ENCODE results near the gene MINDY4.

MINDY4 gene

GRCh38 chr7:30732606-30733005, 38.6 kb upstream of the MINDY4 start:
- no CpG with 5 or more reads among the region's 12 CpGs for WGBS (ENCODE audit: extremely low coverage, insufficient coverage, low lambda C conversion rate)
- DNase-seq = no peak

DNA sequence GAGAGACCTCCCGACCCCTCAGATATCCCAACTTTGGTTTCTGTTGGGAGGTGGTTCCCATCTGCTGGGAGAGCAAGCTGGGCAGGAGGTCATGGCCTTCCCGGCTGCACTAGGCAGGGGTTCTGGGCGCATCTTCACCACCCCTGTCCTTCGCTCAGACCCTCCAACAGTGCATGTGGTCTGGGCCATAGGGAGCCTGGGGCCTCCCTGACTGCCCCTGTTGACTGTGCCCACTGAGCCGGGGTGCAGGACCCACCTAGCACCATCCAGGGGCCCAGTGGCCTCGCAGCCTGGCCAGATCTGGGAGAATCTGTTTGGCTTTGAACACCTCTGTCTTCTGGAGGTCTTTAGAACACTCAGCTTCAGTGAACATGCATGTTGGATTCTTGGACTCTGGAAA, 38.0 kb upstream of the MINDY4 start:
- DNase-seq = no peak
- Histone ChIP-seq H3K23ac (ENCODE audit: low read length) (no peak overlapping the region), H3K4me3 (ENCODE audit: low read length) (no peak overlapping the region), H3K9ac (ENCODE audit: low read length) (no peak overlapping the region), H2BK15ac (replicated peaks; ENCODE audit: low read depth) (no peak overlapping the region), H3K79me1 (ENCODE audit: low read length) (no peaks in the 10 kb centered on the region), H3K79me2 (ENCODE audit: control insufficient read depth, insufficient read depth, low read length) (no peaks in the 10 kb centered on the region), H4K5ac (ENCODE audit: low read length) (no peak overlapping the region), H3K4ac (ENCODE audit: low read depth, low read length) (no peak overlapping the region), H3K18ac (ENCODE audit: low read length) (no peak overlapping the region), H3K4me1 (ENCODE audit: control insufficient read depth, low read depth, low read length) (no peaks in the 10 kb centered on the region), H2BK120ac (ENCODE audit: low read depth, low read length) (no peak overlapping the region), H3K27me3 (ENCODE audit: insufficient read depth, low read length, poor library complexity) (no peaks in the 10 kb centered on the region), H2BK5ac (ENCODE audit: low read length) (no peak overlapping the region), H2AK5ac (ENCODE audit: low read length) (no peak overlapping the region), H3K56ac (ENCODE audit: low read length) (no peak overlapping the region), H3K4me2 (ENCODE audit: low read length) (no peak overlapping the region), H4K8ac (ENCODE audit: low read depth, low read length) (no peak overlapping the region), H3K36me3 (ENCODE audit: control insufficient read depth, insufficient read depth, low read length) (no peaks in the 10 kb centered on the region), H3K27ac (ENCODE audit: low read depth, low read length) (no peak overlapping the region)
- no CpG with 5 or more reads among the region's 6 CpGs for WGBS (ENCODE audit: extremely low coverage, insufficient coverage, low lambda C conversion rate)

More at GRCh38 chr7:30732606-30733005, 38.6 kb upstream of the MINDY4 start:
- H3K23ac ChIP-seq (ENCODE audit: low read length) = no peak overlapping the region
- no peak overlapping the region for H3K4me3 ChIP-seq (ENCODE audit: low read length)
- no peaks in the 10 kb centered on the region for H3K79me1 ChIP-seq (ENCODE audit: low read length)
- H3K4me2 ChIP-seq (ENCODE audit: low read length) = no peak overlapping the region
- no peak overlapping the region for H2AK5ac ChIP-seq (ENCODE audit: low read length)
- no peak overlapping the region for H2BK120ac ChIP-seq (ENCODE audit: low read depth, low read length)
- no peaks in the 10 kb centered on the region for H3K79me2 ChIP-seq (ENCODE audit: control insufficient read depth, insufficient read depth, low read length)
- no peaks in the 10 kb centered on the region for H3K36me3 ChIP-seq (ENCODE audit: control insufficient read depth, insufficient read depth, low read length)
- no peak overlapping the region for H3K9ac ChIP-seq (ENCODE audit: low read length)
- H3K4me1 ChIP-seq (ENCODE audit: control insufficient read depth, low read depth, low read length) = no peaks in the 10 kb centered on the region
- H3K27ac ChIP-seq (ENCODE audit: low read depth, low read length) = no peak overlapping the region
- H3K56ac ChIP-seq (ENCODE audit: low read length) = no peak overlapping the region
- H3K18ac ChIP-seq (ENCODE audit: low read length) = no peak overlapping the region
- H2BK15ac ChIP-seq (replicated peaks; ENCODE audit: low read depth) = no peak overlapping the region
- H4K5ac ChIP-seq (ENCODE audit: low read length) = no peak overlapping the region
- H3K27me3 ChIP-seq (ENCODE audit: insufficient read depth, low read length, poor library complexity) = no peaks in the 10 kb centered on the region
- H2BK5ac ChIP-seq (ENCODE audit: low read length) = no peak overlapping the region
- H4K8ac ChIP-seq (ENCODE audit: low read depth, low read length) = no peak overlapping the region
- H3K4ac ChIP-seq (ENCODE audit: low read depth, low read length) = no peak overlapping the region

DNA sequence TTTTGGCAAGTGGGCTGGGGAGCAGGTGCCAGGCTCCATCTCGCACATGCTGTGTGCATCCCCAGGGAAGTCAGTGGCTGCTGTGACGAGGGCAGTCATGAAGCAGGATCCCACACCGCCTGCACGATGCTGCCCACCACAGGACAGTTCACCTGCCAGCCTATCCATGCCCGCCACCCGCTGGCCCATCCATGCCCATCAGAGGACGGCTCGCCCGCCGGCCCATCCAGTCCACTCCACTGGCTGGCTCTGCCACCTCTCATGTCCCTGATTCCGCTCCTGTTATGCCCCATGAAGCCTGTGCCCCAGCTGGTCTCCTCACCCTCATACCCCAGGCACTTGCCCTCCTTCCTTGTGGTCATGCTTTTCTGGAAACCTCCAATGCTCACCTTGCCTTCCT, 37.5 kb upstream of the MINDY4 start:
- H3K9ac ChIP-seq (ENCODE audit: low read length) = no peak overlapping the region
- H2BK120ac ChIP-seq (ENCODE audit: low read depth, low read length) = no peak overlapping the region
- no CpG with 5 or more reads among the region's 11 CpGs for WGBS (ENCODE audit: extremely low coverage, insufficient coverage, low lambda C conversion rate)
- H3K79me2 ChIP-seq (ENCODE audit: control insufficient read depth, insufficient read depth, low read length) = no peaks in the 10 kb centered on the region
- H3K27ac ChIP-seq (ENCODE audit: low read depth, low read length) = no peak overlapping the region
- H4K8ac ChIP-seq (ENCODE audit: low read depth, low read length) = no peak overlapping the region
- no peak overlapping the region for H3K18ac ChIP-seq (ENCODE audit: low read length)
- DNase-seq = no peak
- no peak overlapping the region for H3K4ac ChIP-seq (ENCODE audit: low read depth, low read length)
- H3K4me1 ChIP-seq (ENCODE audit: control insufficient read depth, low read depth, low read length) = no peaks in the 10 kb centered on the region
- no peaks in the 10 kb centered on the region for H3K36me3 ChIP-seq (ENCODE audit: control insufficient read depth, insufficient read depth, low read length)
- H2AK5ac ChIP-seq (ENCODE audit: low read length) = no peak overlapping the region
- H2BK15ac ChIP-seq (replicated peaks; ENCODE audit: low read depth) = no peak overlapping the region
- no peaks in the 10 kb centered on the region for H3K79me1 ChIP-seq (ENCODE audit: low read length)
- no peak overlapping the region for H3K4me3 ChIP-seq (ENCODE audit: low read length)
- H3K27me3 ChIP-seq (ENCODE audit: insufficient read depth, low read length, poor library complexity) = no peaks in the 10 kb centered on the region
- no peak overlapping the region for H3K4me2 ChIP-seq (ENCODE audit: low read length)
- H3K23ac ChIP-seq (ENCODE audit: low read length) = no peak overlapping the region
- H4K5ac ChIP-seq (ENCODE audit: low read length) = no peak overlapping the region
- H2BK5ac ChIP-seq (ENCODE audit: low read length) = no peak overlapping the region
- H3K56ac ChIP-seq (ENCODE audit: low read length) = no peak overlapping the region

GRCh38 chr7:30734497-30734896, 36.7 kb upstream of the MINDY4 start:
- no peak overlapping the region for H4K8ac ChIP-seq (ENCODE audit: low read depth, low read length)
- no peak overlapping the region for H2BK15ac ChIP-seq (replicated peaks; ENCODE audit: low read depth)
- no peaks in the 10 kb centered on the region for H3K4me1 ChIP-seq (ENCODE audit: control insufficient read depth, low read depth, low read length)
- no peaks in the 10 kb centered on the region for H3K27me3 ChIP-seq (ENCODE audit: insufficient read depth, low read length, poor library complexity)
- no peak overlapping the region for H2AK5ac ChIP-seq (ENCODE audit: low read length)
- H3K79me1 ChIP-seq (ENCODE audit: low read length) = no peaks in the 10 kb centered on the region
- no peak overlapping the region for H3K27ac ChIP-seq (ENCODE audit: low read depth, low read length)
- no peak overlapping the region for H3K4me3 ChIP-seq (ENCODE audit: low read length)
- no peak overlapping the region for H3K23ac ChIP-seq (ENCODE audit: low read length)
- WGBS (ENCODE audit: extremely low coverage, insufficient coverage, low lambda C conversion rate) = no CpG with 5 or more reads among the region's 7 CpGs
- H3K4ac ChIP-seq (ENCODE audit: low read depth, low read length) = no peak overlapping the region
- no peak for DNase-seq
- no peak overlapping the region for H3K56ac ChIP-seq (ENCODE audit: low read length)
- no peak overlapping the region for H2BK5ac ChIP-seq (ENCODE audit: low read length)
- H4K5ac ChIP-seq (ENCODE audit: low read length) = no peak overlapping the region
- no peak overlapping the region for H3K18ac ChIP-seq (ENCODE audit: low read length)
- H3K9ac ChIP-seq (ENCODE audit: low read length) = no peak overlapping the region
- no peaks in the 10 kb centered on the region for H3K79me2 ChIP-seq (ENCODE audit: control insufficient read depth, insufficient read depth, low read length)
- H2BK120ac ChIP-seq (ENCODE audit: low read depth, low read length) = no peak overlapping the region
- H3K4me2 ChIP-seq (ENCODE audit: low read length) = no peak overlapping the region
- H3K36me3 ChIP-seq (ENCODE audit: control insufficient read depth, insufficient read depth, low read length) = no peaks in the 10 kb centered on the region

DNA sequence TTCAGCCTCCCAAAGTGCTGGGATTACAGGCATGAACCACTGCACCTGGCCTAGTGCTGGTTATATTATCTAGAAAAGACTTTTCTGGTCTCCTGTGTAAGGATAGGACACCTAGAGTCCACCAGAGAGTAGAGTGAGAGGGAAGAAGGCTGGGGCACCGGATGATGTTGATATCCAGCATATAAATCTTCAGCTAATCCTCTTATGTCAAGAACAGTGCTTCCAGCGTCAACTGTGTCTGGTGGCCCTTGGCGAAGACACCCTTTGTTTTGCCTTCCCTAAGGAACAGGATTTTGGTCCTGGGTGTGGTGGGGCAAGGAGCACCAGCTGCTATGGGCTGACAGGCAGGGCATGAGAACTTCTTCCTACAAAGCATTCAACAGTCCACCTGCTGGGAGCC, 35.6 kb upstream of the MINDY4 start:
- no peak for DNase-seq
- Histone ChIP-seq H3K79me1 (ENCODE audit: low read length) (no peaks in the 10 kb centered on the region), H2BK15ac (replicated peaks; ENCODE audit: low read depth) (no peak overlapping the region), H4K5ac (ENCODE audit: low read length) (no peak overlapping the region), H3K4me2 (ENCODE audit: low read length) (no peak overlapping the region), H4K8ac (ENCODE audit: low read depth, low read length) (no peak overlapping the region), H2AK5ac (ENCODE audit: low read length) (no peak overlapping the region), H3K27ac (ENCODE audit: low read depth, low read length) (no peak overlapping the region), H3K23ac (ENCODE audit: low read length) (no peak overlapping the region), H3K9ac (ENCODE audit: low read length) (no peak overlapping the region), H3K79me2 (ENCODE audit: control insufficient read depth, insufficient read depth, low read length) (no peaks in the 10 kb centered on the region), H3K4ac (ENCODE audit: low read depth, low read length) (no peak overlapping the region), H3K36me3 (ENCODE audit: control insufficient read depth, insufficient read depth, low read length) (no peaks in the 10 kb centered on the region), H2BK5ac (ENCODE audit: low read length) (no peak overlapping the region), H3K56ac (ENCODE audit: low read length) (no peak overlapping the region), H2BK120ac (ENCODE audit: low read depth, low read length) (no peak overlapping the region), H3K18ac (ENCODE audit: low read length) (no peak overlapping the region), H3K27me3 (ENCODE audit: insufficient read depth, low read length, poor library complexity) (no peaks in the 10 kb centered on the region), H3K4me3 (ENCODE audit: low read length) (no peak overlapping the region), H3K4me1 (ENCODE audit: control insufficient read depth, low read depth, low read length) (no peaks in the 10 kb centered on the region)
- WGBS (ENCODE audit: extremely low coverage, insufficient coverage, low lambda C conversion rate) = no CpG with 5 or more reads among the region's 3 CpGs

- no peak overlapping the region for H3K4me3 ChIP-seq (ENCODE audit: low read length)
- H3K27me3 ChIP-seq (ENCODE audit: insufficient read depth, low read length, poor library complexity) = no peaks in the 10 kb centered on the region
- H4K8ac ChIP-seq (ENCODE audit: low read depth, low read length) = no peak overlapping the region
- no CpG with 5 or more reads among the region's 4 CpGs for WGBS (ENCODE audit: extremely low coverage, insufficient coverage, low lambda C conversion rate)
- no peak overlapping the region for H2BK15ac ChIP-seq (replicated peaks; ENCODE audit: low read depth)
- H2BK5ac ChIP-seq (ENCODE audit: low read length) = no peak overlapping the region
- no peaks in the 10 kb centered on the region for H3K79me1 ChIP-seq (ENCODE audit: low read length)
- no peak overlapping the region for H3K4me2 ChIP-seq (ENCODE audit: low read length)
- H3K56ac ChIP-seq (ENCODE audit: low read length) = no peak overlapping the region
- H3K79me2 ChIP-seq (ENCODE audit: control insufficient read depth, insufficient read depth, low read length) = no peaks in the 10 kb centered on the region
- no peak for DNase-seq
- no peaks in the 10 kb centered on the region for H3K36me3 ChIP-seq (ENCODE audit: control insufficient read depth, insufficient read depth, low read length)
- no peak overlapping the region for H3K4ac ChIP-seq (ENCODE audit: low read depth, low read length)
- no peaks in the 10 kb centered on the region for H3K4me1 ChIP-seq (ENCODE audit: control insufficient read depth, low read depth, low read length)
- H2AK5ac ChIP-seq (ENCODE audit: low read length) = no peak overlapping the region
- H3K23ac ChIP-seq (ENCODE audit: low read length) = no peak overlapping the region
- H2BK120ac ChIP-seq (ENCODE audit: low read depth, low read length) = no peak overlapping the region
- H4K5ac ChIP-seq (ENCODE audit: low read length) = no peak overlapping the region
- no peak overlapping the region for H3K27ac ChIP-seq (ENCODE audit: low read depth, low read length)
- H3K9ac ChIP-seq (ENCODE audit: low read length) = no peak overlapping the region
- no peak overlapping the region for H3K18ac ChIP-seq (ENCODE audit: low read length)
Measured at GRCh38 chr7:30736291-30736690, 34.9 kb upstream of the MINDY4 start.

Data from mesendoderm (in vitro differentiated cells).